WTC11 (cell line): ENCODE measurements around the gene SPATA32. TPM values are rescaled to one million over a fixed set of nuclear protein-coding genes. Genes with fewer than 3 reads are reported as not detected.

Experiments used
- ATAC-seq: fragments of 200-7000 bp; cut with Tn5 transposase; 2 replicates; pipeline ENCODE4 v1.10.0; 2021; ENCODE audit warnings: mild to moderate bottlenecking, moderate library complexity
- CTCF ChIA-PET: fragments of 300-600 bp; sonication (Branson Sonifier 250); formaldehyde crosslinking; loops from one replicate; lab custom pipeline; 2021; ENCODE audit warnings: antibody characterized with exemption; lab: Charles Lee
- POLR2A ChIA-PET: fragments of 350-600 bp; sonication (Branson Sonifier 250); formaldehyde crosslinking; loops from one replicate; lab custom pipeline; 2021; ENCODE audit warnings: antibody characterized with exemption; lab: Charles Lee
- DNase-seq: peaks from one replicate; pipeline ENCODE4 v3.0.0; 2021; ENCODE audit warnings: low spot score
- H3K27ac Mint-ChIP-seq: 2 replicates; pipeline ENCODE4 v1.8.0; 2021; ENCODE audit warnings: mixed read lengths
- H3K27me3 Mint-ChIP-seq: 2 replicates; pipeline ENCODE4 v1.8.0; 2021; ENCODE audit warnings: low read depth, mild to moderate bottlenecking, moderate library complexity, mixed read lengths
- H3K36me3 Mint-ChIP-seq: 2 replicates; pipeline ENCODE4 v1.8.0; 2021; ENCODE audit warnings: mixed read lengths
- H3K4me1 Mint-ChIP-seq: 2 replicates; pipeline ENCODE4 v1.8.0; 2022; ENCODE audit warnings: mixed read lengths
- H3K4me3 Mint-ChIP-seq: 2 replicates; pipeline ENCODE4 v1.8.0; 2021; ENCODE audit warnings: mild to moderate bottlenecking, moderate library complexity, mixed read lengths
- H3K9me3 Mint-ChIP-seq: 2 replicates; pipeline ENCODE4 v1.8.0; 2021; ENCODE audit warnings: mixed read lengths
- ATF1 ChIP-seq: sonication (generic); formaldehyde crosslinking; IDR thresholded peaks from 2 replicates; pipeline ENCODE4 v1.8.1; 2023; ENCODE audit warnings: mild to moderate bottlenecking, moderate library complexity, missing genetic modification reagents
- ESRRA ChIP-seq: sonication (generic); formaldehyde crosslinking; IDR thresholded peaks from 2 replicates; pipeline ENCODE4 v1.8.1; 2022; ENCODE audit warnings: mild to moderate bottlenecking, missing genetic modification reagents, borderline replicate concordance
- ETV6 ChIP-seq: sonication (generic); formaldehyde crosslinking; IDR thresholded peaks from 2 replicates; pipeline ENCODE4 v1.8.1; 2022; ENCODE audit warnings: mild to moderate bottlenecking, missing genetic modification reagents
- KAT7 ChIP-seq: sonication (generic); formaldehyde crosslinking; IDR thresholded peaks from 2 replicates; pipeline ENCODE4 v1.8.1; 2023; ENCODE audit warnings: missing genetic modification reagents, mild to moderate bottlenecking, borderline replicate concordance
- ZNF232 ChIP-seq: sonication (generic); formaldehyde crosslinking; IDR thresholded peaks from 2 replicates; pipeline ENCODE4 v1.8.0; 2022; ENCODE audit warnings: mild to moderate bottlenecking, missing genetic modification reagents
- ZNF396 ChIP-seq: fragments of 250-450 bp; sonication (Bioruptor Pico); IDR thresholded peaks from 2 replicates; pipeline ENCODE4 v1.8.0; 2021; ENCODE audit warnings: mild to moderate bottlenecking, moderate library complexity, borderline replicate concordance
- ZNF423 ChIP-seq: fragments of 250-450 bp; sonication (Bioruptor Pico); IDR thresholded peaks from 2 replicates; pipeline ENCODE4 v2.1.2; 2022; ENCODE audit warnings: mild to moderate bottlenecking, moderate library complexity
- total RNA-seq: library from RNA; stranded (reverse); gene quantifications from 3 replicates; pipeline ENCODE4 v1.2.3, GENCODE V29; 2021
- TF ChIP-seq, protein P1 (sequence below): fragments of 250-450 bp; sonication (Bioruptor Pico); IDR thresholded peaks from 2 replicates; pipeline ENCODE4 v1.9.0; 2021; ENCODE audit warnings: mild to moderate bottlenecking, borderline replicate concordance
- TF ChIP-seq, protein P2 (sequence below): sonication (generic); formaldehyde crosslinking; IDR thresholded peaks from 2 replicates; pipeline ENCODE4 v1.8.1; 2023; ENCODE audit warnings: mild to moderate bottlenecking, missing genetic modification reagents, moderate library complexity
- TF ChIP-seq, protein P3 (sequence below): sonication (generic); formaldehyde crosslinking; IDR thresholded peaks from 2 replicates; pipeline ENCODE4 v1.8.0; 2022; ENCODE audit warnings: missing genetic modification reagents
- TF ChIP-seq, protein P4 (sequence below): fragments of 200-600 bp; IDR thresholded peaks from 2 replicates; pipeline ENCODE4 v1.8.0; 2022; ENCODE audit warnings: antibody characterized with exemption
- TF ChIP-seq, protein P5 (sequence below): sonication (generic); formaldehyde crosslinking; IDR thresholded peaks from 2 replicates; pipeline ENCODE4 v1.8.1; 2023; ENCODE audit warnings: mild to moderate bottlenecking, missing genetic modification reagents

SPATA32 gene
- total RNA-seq, 1 experiment from 2014 or later = 0.15 TPM

DNA sequence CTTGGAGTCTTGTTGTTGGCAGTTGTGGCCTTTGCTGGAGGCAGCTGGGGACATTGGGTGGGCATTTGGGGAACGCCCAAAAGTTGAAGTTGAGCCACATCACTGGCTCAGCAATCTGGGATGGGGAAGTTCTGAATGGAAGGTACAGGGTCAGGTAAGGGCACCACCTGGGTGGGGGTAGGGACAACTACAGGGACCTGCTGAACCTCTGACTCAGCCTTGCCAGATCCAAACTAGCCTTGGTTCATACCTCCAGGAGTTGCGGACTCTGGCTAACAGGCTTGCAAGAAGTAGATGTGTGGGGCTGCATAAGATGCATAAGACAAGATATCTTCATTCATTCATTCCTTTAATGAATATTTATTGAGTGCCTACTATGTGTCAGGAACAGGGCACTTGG, 24.2 kb downstream of the SPATA32 start (continued):
- TF ChIP-seq, protein P1, sequence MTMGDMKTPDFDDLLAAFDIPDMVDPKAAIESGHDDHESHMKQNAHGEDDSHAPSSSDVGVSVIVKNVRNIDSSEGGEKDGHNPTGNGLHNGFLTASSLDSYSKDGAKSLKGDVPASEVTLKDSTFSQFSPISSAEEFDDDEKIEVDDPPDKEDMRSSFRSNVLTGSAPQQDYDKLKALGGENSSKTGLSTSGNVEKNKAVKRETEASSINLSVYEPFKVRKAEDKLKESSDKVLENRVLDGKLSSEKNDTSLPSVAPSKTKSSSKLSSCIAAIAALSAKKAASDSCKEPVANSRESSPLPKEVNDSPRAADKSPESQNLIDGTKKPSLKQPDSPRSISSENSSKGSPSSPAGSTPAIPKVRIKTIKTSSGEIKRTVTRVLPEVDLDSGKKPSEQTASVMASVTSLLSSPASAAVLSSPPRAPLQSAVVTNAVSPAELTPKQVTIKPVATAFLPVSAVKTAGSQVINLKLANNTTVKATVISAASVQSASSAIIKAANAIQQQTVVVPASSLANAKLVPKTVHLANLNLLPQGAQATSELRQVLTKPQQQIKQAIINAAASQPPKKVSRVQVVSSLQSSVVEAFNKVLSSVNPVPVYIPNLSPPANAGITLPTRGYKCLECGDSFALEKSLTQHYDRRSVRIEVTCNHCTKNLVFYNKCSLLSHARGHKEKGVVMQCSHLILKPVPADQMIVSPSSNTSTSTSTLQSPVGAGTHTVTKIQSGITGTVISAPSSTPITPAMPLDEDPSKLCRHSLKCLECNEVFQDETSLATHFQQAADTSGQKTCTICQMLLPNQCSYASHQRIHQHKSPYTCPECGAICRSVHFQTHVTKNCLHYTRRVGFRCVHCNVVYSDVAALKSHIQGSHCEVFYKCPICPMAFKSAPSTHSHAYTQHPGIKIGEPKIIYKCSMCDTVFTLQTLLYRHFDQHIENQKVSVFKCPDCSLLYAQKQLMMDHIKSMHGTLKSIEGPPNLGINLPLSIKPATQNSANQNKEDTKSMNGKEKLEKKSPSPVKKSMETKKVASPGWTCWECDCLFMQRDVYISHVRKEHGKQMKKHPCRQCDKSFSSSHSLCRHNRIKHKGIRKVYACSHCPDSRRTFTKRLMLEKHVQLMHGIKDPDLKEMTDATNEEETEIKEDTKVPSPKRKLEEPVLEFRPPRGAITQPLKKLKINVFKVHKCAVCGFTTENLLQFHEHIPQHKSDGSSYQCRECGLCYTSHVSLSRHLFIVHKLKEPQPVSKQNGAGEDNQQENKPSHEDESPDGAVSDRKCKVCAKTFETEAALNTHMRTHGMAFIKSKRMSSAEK (CRISPR knock-in tag) = no peak
- TF ChIP-seq, protein P2, sequence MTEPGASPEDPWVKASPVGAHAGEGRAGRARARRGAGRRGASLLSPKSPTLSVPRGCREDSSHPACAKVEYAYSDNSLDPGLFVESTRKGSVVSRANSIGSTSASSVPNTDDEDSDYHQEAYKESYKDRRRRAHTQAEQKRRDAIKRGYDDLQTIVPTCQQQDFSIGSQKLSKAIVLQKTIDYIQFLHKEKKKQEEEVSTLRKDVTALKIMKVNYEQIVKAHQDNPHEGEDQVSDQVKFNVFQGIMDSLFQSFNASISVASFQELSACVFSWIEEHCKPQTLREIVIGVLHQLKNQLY = no peak
- TF ChIP-seq ESRRA (no peak), ZNF423 (no peak), ETV6 (CRISPR knock-in tag) (no peak)

DNA sequence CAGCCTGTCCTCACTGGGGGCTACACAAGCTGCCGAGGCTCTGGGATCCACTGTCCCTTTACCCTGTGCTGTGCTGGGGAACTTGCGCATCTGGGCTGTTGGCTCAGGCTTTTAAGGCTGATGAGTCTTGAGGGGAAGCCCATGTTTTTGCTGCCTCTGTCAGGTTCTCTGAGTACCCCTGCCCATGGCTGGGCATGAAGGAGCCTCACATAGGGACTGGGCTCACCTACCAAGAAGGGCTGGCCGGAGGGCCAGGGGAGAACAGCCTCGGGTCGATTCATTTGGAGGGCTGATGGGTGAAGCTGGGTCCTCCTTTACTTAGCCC, 25.6 kb downstream of the SPATA32 start:
- Mint-ChIP-seq H3K27ac (no peak overlapping the region), H3K9me3 (no peaks in the 10 kb centered on the region), H3K27me3 (peaks cover 69% of the 10 kb centered on the region)
- POLR2A ChIA-PET = interaction anchor here (1.5 kb wide), 2 partner anchors 14 to 87 kb away, joined by 4 to 13 read pairs; partner anchors contain the start of genes FMNL1 and HEXIM1
- ATAC-seq = peak; percentile 5; the same call in 1 of the 2 replicates
- TF ChIP-seq KAT7 (no peak), ZNF396 (CRISPR knock-in tag) (no peak), ATF1 (CRISPR knock-in tag) (no peak), ZNF232 (CRISPR knock-in tag) (no peak)
- TF ChIP-seq, protein P3, sequence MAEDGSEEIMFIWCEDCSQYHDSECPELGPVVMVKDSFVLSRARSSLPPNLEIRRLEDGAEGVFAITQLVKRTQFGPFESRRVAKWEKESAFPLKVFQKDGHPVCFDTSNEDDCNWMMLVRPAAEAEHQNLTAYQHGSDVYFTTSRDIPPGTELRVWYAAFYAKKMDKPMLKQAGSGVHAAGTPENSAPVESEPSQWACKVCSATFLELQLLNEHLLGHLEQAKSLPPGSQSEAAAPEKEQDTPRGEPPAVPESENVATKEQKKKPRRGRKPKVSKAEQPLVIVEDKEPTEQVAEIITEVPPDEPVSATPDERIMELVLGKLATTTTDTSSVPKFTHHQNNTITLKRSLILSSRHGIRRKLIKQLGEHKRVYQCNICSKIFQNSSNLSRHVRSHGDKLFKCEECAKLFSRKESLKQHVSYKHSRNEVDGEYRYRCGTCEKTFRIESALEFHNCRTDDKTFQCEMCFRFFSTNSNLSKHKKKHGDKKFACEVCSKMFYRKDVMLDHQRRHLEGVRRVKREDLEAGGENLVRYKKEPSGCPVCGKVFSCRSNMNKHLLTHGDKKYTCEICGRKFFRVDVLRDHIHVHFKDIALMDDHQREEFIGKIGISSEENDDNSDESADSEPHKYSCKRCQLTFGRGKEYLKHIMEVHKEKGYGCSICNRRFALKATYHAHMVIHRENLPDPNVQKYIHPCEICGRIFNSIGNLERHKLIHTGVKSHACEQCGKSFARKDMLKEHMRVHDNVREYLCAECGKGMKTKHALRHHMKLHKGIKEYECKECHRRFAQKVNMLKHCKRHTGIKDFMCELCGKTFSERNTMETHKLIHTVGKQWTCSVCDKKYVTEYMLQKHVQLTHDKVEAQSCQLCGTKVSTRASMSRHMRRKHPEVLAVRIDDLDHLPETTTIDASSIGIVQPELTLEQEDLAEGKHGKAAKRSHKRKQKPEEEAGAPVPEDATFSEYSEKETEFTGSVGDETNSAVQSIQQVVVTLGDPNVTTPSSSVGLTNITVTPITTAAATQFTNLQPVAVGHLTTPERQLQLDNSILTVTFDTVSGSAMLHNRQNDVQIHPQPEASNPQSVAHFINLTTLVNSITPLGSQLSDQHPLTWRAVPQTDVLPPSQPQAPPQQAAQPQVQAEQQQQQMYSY (CRISPR knock-in tag) = no peak
- TF ChIP-seq, all 79 proteins: peak for 0
- H3K36me3 Mint-ChIP-seq = no peaks in the 10 kb centered on the region
- DNase-seq = no peak
- CTCF ChIA-PET = interaction anchor here (0.6 to 9.8 kb wide), 43 partner anchors 8 to 192 kb away, joined by 3 to 179 read pairs (median 6); partner anchors contain the start of genes ACBD4, FMNL1, HEXIM1 and HEXIM2
- peaks cover 12% of the 10 kb centered on the region for H3K4me1 Mint-ChIP-seq
- no peak overlapping the region for H3K4me3 Mint-ChIP-seq

DNA sequence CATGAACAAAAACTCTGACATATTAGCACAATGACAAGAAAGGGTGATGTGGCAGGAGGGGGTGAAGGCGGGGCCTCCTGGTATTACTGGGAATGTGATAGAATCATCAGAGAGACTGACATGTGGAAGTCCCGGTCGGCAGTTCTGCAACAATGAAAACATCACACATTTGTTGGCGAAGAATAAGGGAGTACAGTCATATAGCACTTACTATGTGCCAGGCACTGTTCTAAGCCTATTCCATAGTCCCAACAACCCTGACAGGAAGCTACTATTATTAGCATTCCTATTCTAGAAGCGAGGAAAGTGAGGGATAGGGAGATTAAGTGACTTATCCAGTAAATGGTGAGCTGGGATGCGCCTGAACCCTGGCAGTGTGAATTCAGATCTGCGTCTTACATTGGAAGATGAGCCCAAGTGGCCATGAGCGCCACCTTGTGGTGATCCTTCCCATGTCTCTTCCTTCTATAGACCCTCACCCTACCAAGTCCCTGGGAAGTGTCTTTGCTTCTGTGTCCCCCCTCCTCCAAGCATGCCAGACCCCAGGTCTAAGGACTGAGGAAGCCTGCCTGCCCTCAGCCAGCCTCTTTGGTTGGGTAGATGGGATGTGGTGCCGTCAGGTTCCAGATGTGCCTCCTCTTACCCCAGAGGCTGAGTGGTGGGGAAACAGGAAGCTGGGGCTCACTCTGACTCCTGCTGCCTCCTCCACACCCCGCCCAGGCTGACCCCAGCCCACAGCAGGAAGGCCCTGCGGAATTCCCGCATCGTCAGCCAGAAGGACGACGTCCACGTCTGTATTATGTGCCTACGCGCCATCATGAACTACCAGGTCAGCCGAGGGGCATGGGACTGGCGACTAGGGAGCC, 26.2 kb downstream of the SPATA32 start:
- CTCF ChIA-PET = interaction anchor here (0.6 to 9.8 kb wide), 46 partner anchors 9 to 193 kb away, joined by 3 to 179 read pairs (median 5); partner anchors contain the start of genes ACBD4, FMNL1, HEXIM1 and HEXIM2
- Mint-ChIP-seq H3K4me3 (no peak overlapping the region), H3K27me3 (peaks cover 63% of the 10 kb centered on the region)

More for the DNA sequence above, 26.2 kb downstream of the SPATA32 start:
- peak; percentile 69 for ATAC-seq
- TF ChIP-seq, protein P4, sequence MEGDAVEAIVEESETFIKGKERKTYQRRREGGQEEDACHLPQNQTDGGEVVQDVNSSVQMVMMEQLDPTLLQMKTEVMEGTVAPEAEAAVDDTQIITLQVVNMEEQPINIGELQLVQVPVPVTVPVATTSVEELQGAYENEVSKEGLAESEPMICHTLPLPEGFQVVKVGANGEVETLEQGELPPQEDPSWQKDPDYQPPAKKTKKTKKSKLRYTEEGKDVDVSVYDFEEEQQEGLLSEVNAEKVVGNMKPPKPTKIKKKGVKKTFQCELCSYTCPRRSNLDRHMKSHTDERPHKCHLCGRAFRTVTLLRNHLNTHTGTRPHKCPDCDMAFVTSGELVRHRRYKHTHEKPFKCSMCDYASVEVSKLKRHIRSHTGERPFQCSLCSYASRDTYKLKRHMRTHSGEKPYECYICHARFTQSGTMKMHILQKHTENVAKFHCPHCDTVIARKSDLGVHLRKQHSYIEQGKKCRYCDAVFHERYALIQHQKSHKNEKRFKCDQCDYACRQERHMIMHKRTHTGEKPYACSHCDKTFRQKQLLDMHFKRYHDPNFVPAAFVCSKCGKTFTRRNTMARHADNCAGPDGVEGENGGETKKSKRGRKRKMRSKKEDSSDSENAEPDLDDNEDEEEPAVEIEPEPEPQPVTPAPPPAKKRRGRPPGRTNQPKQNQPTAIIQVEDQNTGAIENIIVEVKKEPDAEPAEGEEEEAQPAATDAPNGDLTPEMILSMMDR = peak; percentile 81
- TF ChIP-seq, protein P5, sequence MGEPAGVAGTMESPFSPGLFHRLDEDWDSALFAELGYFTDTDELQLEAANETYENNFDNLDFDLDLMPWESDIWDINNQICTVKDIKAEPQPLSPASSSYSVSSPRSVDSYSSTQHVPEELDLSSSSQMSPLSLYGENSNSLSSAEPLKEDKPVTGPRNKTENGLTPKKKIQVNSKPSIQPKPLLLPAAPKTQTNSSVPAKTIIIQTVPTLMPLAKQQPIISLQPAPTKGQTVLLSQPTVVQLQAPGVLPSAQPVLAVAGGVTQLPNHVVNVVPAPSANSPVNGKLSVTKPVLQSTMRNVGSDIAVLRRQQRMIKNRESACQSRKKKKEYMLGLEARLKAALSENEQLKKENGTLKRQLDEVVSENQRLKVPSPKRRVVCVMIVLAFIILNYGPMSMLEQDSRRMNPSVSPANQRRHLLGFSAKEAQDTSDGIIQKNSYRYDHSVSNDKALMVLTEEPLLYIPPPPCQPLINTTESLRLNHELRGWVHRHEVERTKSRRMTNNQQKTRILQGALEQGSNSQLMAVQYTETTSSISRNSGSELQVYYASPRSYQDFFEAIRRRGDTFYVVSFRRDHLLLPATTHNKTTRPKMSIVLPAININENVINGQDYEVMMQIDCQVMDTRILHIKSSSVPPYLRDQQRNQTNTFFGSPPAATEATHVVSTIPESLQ = no peak
- Mint-ChIP-seq H3K27ac (no peak overlapping the region), H3K36me3 (no peaks in the 10 kb centered on the region), H3K9me3 (no peaks in the 10 kb centered on the region), H3K4me1 (peaks cover 9% of the 10 kb centered on the region)
- POLR2A ChIA-PET = interaction anchor here (0.6 to 1.5 kb wide), 3 partner anchors 14 to 656 kb away, joined by 4 to 13 read pairs (median 4); partner anchors contain the start of genes FMNL1 and HEXIM1
- peak; percentile 94 for DNase-seq
